HG03060 (cell line): ENCODE results near the gene DCAF16.

Source experiments
- ATAC-seq: cut with Tn5 transposase; IDR thresholded peaks from one replicate; pipeline ENCODE4 v1.9.1; 2021; ENCODE audit warnings: low read depth, moderate number of reproducible peaks; ENCODE audit not compliant: unreplicated experiment

DCAF16 gene

GRCh38 chr4:17785858-17786257, 24.7 kb downstream of the DCAF16 start:
- ATAC-seq = no peak

- no peak for ATAC-seq
Observed at GRCh38 chr4:17781300-17782287, 29.0 kb downstream of the DCAF16 start, which contains the start of gene FAM184B. TSS of gene FAM184B (minus strand) at chr4:17781621. CDS start at chr4:17781299, 322 bp downstream.

- no peak for ATAC-seq
Observed at GRCh38 chr4:17780501-17781299, 29.9 kb downstream of the DCAF16 start.

GRCh38 chr4:17778431-17778830, 32.1 kb downstream of the DCAF16 start:
- ATAC-seq = no peak

GRCh38 chr4:17773135-17773698, 37.3 kb downstream of the DCAF16 start:
- no peak for ATAC-seq

GRCh38 chr4:17771284-17771908, 39.2 kb downstream of the DCAF16 start:
- no peak for ATAC-seq

- no peak for ATAC-seq
Observed at GRCh38 chr4:17770845-17771244, 39.7 kb downstream of the DCAF16 start.

GRCh38 chr4:17769406-17770174, 41.0 kb downstream of the DCAF16 start:
- no peak for ATAC-seq

GRCh38 chr4:17766826-17767458, 43.6 kb downstream of the DCAF16 start:
- no peak for ATAC-seq

- no peak for ATAC-seq
Observed at GRCh38 chr4:17765514-17766286, 44.9 kb downstream of the DCAF16 start.

GRCh38 chr4:17763931-17764330, 46.6 kb downstream of the DCAF16 start:
- no peak for ATAC-seq

- ATAC-seq = no peak
Observed at GRCh38 chr4:17763416-17763815, 47.1 kb downstream of the DCAF16 start.

GRCh38 chr4:17762726-17763125, 47.8 kb downstream of the DCAF16 start:
- ATAC-seq = no peak

GRCh38 chr4:17761062-17761461, 49.5 kb downstream of the DCAF16 start:
- ATAC-seq = no peak

GRCh38 chr4:17760626-17761025, 49.9 kb downstream of the DCAF16 start:
- no peak for ATAC-seq

GRCh38 chr4:17758485-17758884, 52.1 kb downstream of the DCAF16 start:
- no peak for ATAC-seq

- ATAC-seq = no peak
Observed at GRCh38 chr4:17757621-17758020, 52.9 kb downstream of the DCAF16 start.

GRCh38 chr4:17753646-17754045, 56.9 kb downstream of the DCAF16 start:
- ATAC-seq = no peak
